GM19023 (cell line): ENCODE measurements around the gene IL12RB1.
A peak's percentile ranks its signal among the peaks of the same experiment; 100 is the strongest.

Source experiments
- ATAC-seq: cut with Tn5 transposase; IDR thresholded peaks from one replicate; pipeline ENCODE4 v1.9.1; 2021; ENCODE audit warnings: mild to moderate bottlenecking, moderate library complexity; ENCODE audit not compliant: unreplicated experiment

IL12RB1 gene

DNA sequence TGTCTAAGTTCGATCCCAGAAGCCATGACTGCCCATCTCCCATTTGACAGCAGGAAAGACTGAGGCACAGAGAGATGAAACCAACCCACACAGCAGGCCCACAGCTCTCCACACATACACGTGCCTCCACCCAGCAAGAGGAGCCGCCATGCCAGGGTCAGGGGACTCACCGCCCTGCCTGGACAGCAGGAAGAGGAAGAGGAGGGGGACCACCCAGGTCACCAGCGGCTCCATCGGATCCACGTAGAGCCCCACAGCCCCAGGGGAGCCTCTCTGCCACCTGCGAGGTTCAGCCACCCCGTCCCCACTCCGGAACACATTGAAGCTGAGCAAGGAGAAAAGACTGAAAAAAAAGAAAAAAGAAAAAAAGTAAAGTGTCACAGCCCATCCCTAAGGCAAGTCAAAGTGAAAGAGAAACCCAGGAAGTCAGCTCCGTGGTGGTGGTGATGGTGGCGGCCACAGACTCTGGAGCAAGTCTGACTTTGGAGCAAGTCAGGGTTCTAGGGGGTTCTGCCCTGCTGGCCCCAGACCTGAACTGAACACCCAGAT, at the start of gene IL12RB1:
Gene IL12RB1, minus strand, starts transcription at position 345 of the 549 bp plus-strand sequence. Its CDS starts 111 bp downstream, at position 234.
- no peak for ATAC-seq

DNA sequence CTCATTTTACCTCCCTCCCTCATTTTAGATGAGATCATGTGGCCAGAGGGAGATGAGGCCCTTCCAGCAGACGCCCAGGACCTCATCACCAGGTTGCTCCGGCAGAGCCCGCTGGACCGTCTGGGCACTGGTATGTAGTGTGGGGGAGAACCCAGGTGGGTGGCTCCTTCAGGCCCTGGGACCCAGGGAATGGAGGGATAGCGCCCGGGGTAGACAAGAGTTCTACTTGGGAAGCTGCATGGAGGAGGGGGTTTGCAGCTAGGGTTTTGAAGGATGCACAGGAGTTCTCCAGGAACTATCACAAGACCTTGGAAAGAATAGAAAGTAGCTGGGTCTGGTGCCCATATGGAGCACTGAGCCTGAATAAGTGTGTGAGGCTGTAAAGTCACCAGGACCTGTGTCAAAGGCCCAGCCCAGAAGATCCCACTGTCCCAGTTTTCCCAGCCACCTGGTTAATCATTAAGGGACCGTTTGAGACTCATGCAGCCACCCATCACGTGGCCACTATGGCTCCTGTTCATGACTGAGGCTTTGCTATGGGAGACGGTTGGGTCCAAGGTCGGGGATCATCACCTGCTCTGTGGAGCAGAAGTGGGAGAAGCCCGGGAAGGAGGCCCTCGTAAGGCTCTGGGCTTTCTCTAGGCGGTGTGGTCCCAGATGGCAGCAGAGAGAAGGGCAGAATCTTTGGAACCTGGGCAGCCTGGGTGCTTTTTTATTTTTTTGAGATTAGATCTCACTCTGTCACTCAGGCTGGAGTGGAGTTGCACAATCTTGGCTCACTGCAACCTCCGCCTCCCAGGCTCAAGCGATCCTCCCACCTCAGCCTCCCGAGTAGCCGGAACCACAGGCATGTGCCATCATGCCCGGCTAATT, 49.2 kb upstream of the IL12RB1 start:
- ATAC-seq: no peak

DNA sequence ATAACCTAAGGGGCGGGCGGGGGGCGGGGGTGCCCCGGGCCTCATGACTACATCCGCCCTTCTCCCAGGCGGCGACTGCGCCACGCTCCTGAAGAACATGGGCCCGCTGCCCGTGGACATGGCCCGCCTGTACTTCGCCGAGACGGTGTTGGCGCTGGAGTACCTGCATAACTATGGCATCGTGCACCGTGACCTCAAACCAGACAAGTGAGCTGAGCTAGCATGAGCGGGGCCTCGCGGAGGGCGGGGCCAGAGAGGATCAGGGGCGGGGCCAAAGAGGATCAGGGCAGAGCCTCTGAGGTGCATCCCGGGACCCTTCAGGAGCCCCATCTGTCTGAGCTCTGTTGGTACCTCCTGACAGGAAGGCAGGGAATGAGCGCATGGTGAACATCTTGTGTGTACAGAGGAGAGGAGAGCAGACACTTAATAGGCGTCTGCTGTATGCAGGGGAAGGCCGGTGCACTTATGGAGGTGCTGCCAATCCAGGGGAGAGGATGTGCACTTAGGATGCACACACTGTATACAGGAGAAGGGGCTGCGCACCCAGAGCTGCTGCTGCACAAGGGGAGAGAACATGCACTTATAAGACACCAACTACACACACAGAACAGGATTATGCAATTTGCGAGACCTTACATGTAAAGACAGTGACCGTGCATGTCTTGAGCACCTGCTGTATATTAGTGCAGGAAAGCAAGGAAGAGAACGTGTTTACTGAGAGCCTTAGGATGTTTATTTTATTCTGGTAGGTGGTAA, 45.3 kb upstream of the IL12RB1 start:
- ATAC-seq: no peak

DNA sequence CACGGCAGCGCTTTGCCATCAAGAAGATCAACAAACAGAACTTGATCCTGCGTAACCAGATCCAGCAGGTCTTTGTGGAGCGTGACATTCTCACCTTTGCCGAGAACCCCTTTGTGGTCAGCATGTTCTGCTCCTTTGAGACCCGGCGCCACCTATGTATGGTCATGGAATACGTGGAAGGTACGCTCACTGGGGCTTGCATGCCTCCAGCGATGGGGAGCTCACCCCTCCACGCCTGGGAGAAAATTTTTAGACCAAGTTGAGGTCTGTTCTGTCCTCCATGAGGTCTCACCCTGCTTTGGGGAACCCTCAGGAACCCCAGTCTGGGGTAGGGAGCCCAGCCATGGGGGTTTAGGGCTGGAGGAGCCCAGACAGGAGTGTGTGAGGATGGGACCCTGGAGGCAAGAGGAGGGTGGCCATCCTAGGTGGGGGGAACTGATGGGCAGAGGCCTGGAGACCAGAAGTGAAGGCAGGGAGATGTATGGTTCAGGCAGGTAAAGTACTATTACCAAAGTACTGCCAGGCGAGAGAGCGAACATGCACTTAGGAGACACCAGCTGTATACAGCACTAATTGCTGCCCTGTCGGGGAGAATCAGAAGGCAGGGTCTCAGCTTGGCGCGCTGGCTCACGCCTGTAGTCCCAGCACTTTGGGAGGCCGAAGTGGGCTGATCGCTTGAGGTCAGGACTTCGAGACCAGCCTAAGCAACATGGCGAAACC, 43.9 kb upstream of the IL12RB1 start:
- no peak for ATAC-seq

GRCh38 chr19:18128805-18129204, 42.1 kb upstream of the IL12RB1 start:
- no peak for ATAC-seq

DNA sequence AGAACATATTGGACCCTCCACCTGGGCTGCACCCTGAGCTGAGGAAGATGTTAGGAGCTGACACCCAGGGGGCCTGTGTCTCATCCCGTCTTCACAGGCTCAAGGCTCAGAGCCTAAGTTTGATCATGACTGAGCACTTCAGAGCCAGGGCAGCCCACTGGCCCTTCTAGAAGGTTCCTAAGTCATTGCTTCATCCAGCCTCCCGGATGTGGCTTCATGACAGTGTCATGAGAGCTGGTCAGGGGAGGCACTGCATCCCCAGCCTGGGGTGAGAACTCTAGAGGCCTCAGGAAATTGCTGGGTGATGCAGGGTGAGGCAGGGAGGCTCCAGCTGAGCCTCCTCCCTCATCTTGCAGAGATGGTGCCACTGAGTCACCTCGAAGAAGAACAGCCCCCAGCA, 41.3 kb upstream of the IL12RB1 start:
- no peak for ATAC-seq

GRCh38 chr19:18126097-18126496, 39.4 kb upstream of the IL12RB1 start:
- no peak for ATAC-seq

- no peak for ATAC-seq
These were observed 37.1 kb upstream of the IL12RB1 start for GRCh38 chr19:18123819-18124218.

GRCh38 chr19:18122860-18123795, 36.4 kb upstream of the IL12RB1 start:
- no peak for ATAC-seq

GRCh38 chr19:18122424-18122823, 35.7 kb upstream of the IL12RB1 start:
- no peak for ATAC-seq

DNA sequence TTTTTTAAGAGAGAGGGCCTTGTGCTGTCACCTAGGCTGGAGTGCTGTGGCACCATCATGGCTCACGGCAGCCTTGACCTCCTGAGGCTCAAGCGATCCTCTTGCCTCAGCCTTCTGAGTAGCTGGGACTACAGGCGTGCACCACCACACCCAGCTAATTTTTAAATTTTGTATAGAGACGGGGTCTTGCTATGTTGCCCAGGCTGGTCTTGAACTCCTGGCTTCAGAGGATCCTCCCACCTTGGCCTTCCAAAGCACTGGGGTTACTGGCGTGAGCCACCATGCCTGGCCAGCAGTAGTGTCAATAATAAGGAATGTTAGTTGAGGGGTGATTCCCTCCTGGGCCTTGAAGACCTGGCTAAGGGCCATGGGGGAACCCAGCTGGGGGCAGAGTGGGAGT, 34.4 kb upstream of the IL12RB1 start:
- no peak for ATAC-seq

GRCh38 chr19:18120127-18120526, 33.4 kb upstream of the IL12RB1 start:
- no peak for ATAC-seq

DNA sequence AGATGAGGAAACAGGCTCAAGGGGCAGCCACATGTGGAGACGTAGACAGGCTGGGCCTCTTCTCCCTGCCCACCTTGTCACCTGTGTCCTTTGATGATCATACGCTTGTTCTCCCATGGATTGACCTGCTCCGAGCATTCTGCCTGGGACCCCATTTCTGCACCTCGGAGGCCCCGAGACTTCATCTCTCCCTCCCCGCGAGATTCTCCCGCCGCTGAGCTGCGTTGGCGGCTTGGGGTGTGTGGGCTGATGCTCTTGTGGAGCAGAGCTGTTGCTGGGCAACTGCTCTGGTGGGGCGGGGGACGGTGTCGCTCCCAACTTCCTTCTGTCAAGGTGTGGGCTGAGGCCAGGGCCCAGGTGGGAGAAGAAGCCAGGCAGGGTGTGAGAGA, 33.0 kb upstream of the IL12RB1 start:
- ATAC-seq: no peak

GRCh38 chr19:18119013-18119716, 32.4 kb upstream of the IL12RB1 start:
- no peak for ATAC-seq

- no peak for ATAC-seq
These were observed 31.8 kb upstream of the IL12RB1 start for GRCh38 chr19:18118420-18119012.

GRCh38 chr19:18117692-18118378, 31.1 kb upstream of the IL12RB1 start:
- peak; percentile 81 for ATAC-seq

GRCh38 chr19:18117364-18117691, 30.6 kb upstream of the IL12RB1 start:
- ATAC-seq: no peak

GRCh38 chr19:18114483-18114882, 27.7 kb upstream of the IL12RB1 start:
- no peak for ATAC-seq

- no peak for ATAC-seq
These were observed 27.1 kb upstream of the IL12RB1 start for GRCh38 chr19:18113827-18114226.
